HepG2 (cell line): ENCODE data around the gene FAM124B. TPM values are rescaled to one million over a fixed set of nuclear protein-coding genes. Genes with fewer than 3 reads are reported as not detected.

Source experiments
- ATAC-seq: fragments of 200-7000 bp; cut with Tn5 transposase; 3 replicates; pipeline ENCODE4 v1.9.1; 2020; ENCODE audit warnings: mild to moderate bottlenecking, moderate library complexity
- BruUV-seq: library from RNA; stranded (reverse); fragments of 400-500 nt; replicated peaks from 2 replicates; lab custom pipeline; 2021; lab: Mats Ljungman, UMichigan
- CTCF ChIA-PET: fragments of 300-600 bp; formaldehyde crosslinking; extraction: SDS; loops from one replicate; lab custom pipeline; 2021; ENCODE audit warnings: low total read pairs, inconsistent platforms, low intra/inter-chr PET ratio; lab: Yijun Ruan, JAX
- POLR2A ChIA-PET: fragments of 350-600 bp; sonication (Branson Sonifier 250); formaldehyde crosslinking; loops from one replicate; lab custom pipeline; 2020; ENCODE audit warnings: antibody characterized with exemption, inconsistent platforms; lab: Yijun Ruan, JAX
- DNase-seq: peaks from one replicate; pipeline ENCODE4 v3.0.0-alpha.2; 2015; ENCODE audit warnings: low spot score
- FAIRE-seq: peaks from 3 replicates; lab custom pipeline; 2011; peaks lifted over from hg19 to GRCh38; lab: Jason Lieb, UNC
- H2AFZ ChIP-seq: one replicate; pipeline ENCODE4 v1.6.1; 2011; ENCODE audit warnings: low read length, inconsistent platforms
- H3K27ac ChIP-seq: fragments of 300-600 bp; 3 replicates; pipeline ENCODE4 v1.8.0; 2011; ENCODE audit warnings: mixed run types, mild to moderate bottlenecking, mixed read lengths, low read length, inconsistent platforms; ENCODE audit not compliant: insufficient read depth; ENCODE audit errors: extremely low read length
- H3K27me3 ChIP-seq, 2 experiments: fragments of 200-600 bp in 1 of 2; 2 replicates in 1 of 2; 3 replicates in 1 of 2; pipeline versions ENCODE4 v1.6.0 to v1.8.0; 2011; ENCODE audit warnings: low read length in 2 of 2, mild to moderate bottlenecking in 2 of 2, moderate library complexity in 2 of 2, inconsistent platforms in 1 of 2; ENCODE audit not compliant: insufficient read depth in 2 of 2, control insufficient read depth in 1 of 2
- H3K36me3 ChIP-seq, 2 experiments: fragments of 200-600 bp in 1 of 2; replicated peaks in 1 of 2; 2 replicates in 1 of 2; 3 replicates in 1 of 2; pipeline versions ENCODE4 v1.5.1 to v1.8.0; 2011; ENCODE audit warnings: low read length in 2 of 2, inconsistent platforms in 1 of 2; ENCODE audit not compliant: insufficient read depth in 2 of 2, control insufficient read depth in 1 of 2
- H3K4me1 ChIP-seq: 2 replicates; pipeline ENCODE4 v1.5.1; 2012; ENCODE audit warnings: low read length, inconsistent platforms; ENCODE audit not compliant: insufficient read depth
- H3K4me2 ChIP-seq: 2 replicates; pipeline ENCODE4 v1.6.0; 2011; ENCODE audit warnings: low read depth, low read length, inconsistent platforms
- H3K4me3 ChIP-seq, 3 experiments: fragments of 200-600 bp in 1 of 3; sonication (generic), shearing (Covaris generic) in 1 of 3; replicated peaks in 1 of 3; 2 replicates each; pipeline ENCODE4 v1.5.1; 2011 to 2016; ENCODE audit warnings: low read length in 3 of 3, inconsistent platforms in 2 of 3, low read depth in 2 of 3, mild to moderate bottlenecking in 2 of 3, control low read depth in 1 of 3, mixed read lengths in 1 of 3; ENCODE audit not compliant: insufficient read depth in 1 of 3
- H3K79me2 ChIP-seq: one replicate; pipeline ENCODE4 v1.6.1; 2011; ENCODE audit warnings: low read length, inconsistent platforms; ENCODE audit not compliant: insufficient read depth
- H3K9ac ChIP-seq: 2 replicates; pipeline ENCODE4 v1.6.0; 2011; ENCODE audit warnings: mild to moderate bottlenecking, low read depth, low read length, inconsistent platforms; ENCODE audit not compliant: insufficient read depth
- H3K9me3 ChIP-seq: 2 replicates; pipeline ENCODE4 v1.5.1; 2012; ENCODE audit warnings: mild to moderate bottlenecking, low read length
- H4K20me1 ChIP-seq: 2 replicates; pipeline ENCODE4 v1.6.0; 2011; ENCODE audit warnings: inconsistent platforms, mild to moderate bottlenecking, low read length, moderate library complexity; ENCODE audit not compliant: insufficient read depth
- MAFK ChIP-seq, 2 experiments: IDR thresholded peaks in 1 of 2; conservative IDR thresholded peaks in 1 of 2; 2 replicates each; pipeline ENCODE4 v1.6.1; 2011; ENCODE audit warnings: improper control_type of control experiment in 2 of 2, low read length in 2 of 2
- ZBTB7B ChIP-seq: sonication (generic); formaldehyde crosslinking; IDR thresholded peaks from 2 replicates; pipeline ENCODE4 v1.4.0; 2020; ENCODE audit warnings: missing genetic modification reagents
- ZNF570 ChIP-seq: sonication (generic); formaldehyde crosslinking; IDR thresholded peaks from 2 replicates; pipeline ENCODE4 v1.4.0; 2020; ENCODE audit warnings: mild to moderate bottlenecking, missing genetic modification reagents, borderline replicate concordance
- ZNF672 ChIP-seq: sonication (generic); formaldehyde crosslinking; IDR thresholded peaks from 2 replicates; pipeline ENCODE4 v1.8.1; 2022; ENCODE audit warnings: missing genetic modification reagents
- ZNF816 ChIP-seq: sonication (generic); formaldehyde crosslinking; IDR thresholded peaks from 2 replicates; pipeline ENCODE4 v1.8.0; 2022; ENCODE audit warnings: missing genetic modification reagents, mild to moderate bottlenecking, borderline replicate concordance
- WGBS: methylation state at CpG from one replicate; pipeline ENCODE4 v1.1.6; 2017; ENCODE audit warnings: low lambda C conversion rate; 5-methylcytosine and 5-hydroxymethylcytosine counted together
- in situ Hi-C: cut with HindIII; loops from 2 replicates; pipeline ENCODE4 v1.10.0; 2017; ENCODE audit warnings: low pct_unique_long_range_greater_than_20kb; ENCODE audit not compliant: extremely low pct_ligation_motif_present
- intact Hi-C: fragments of 100-400 bp; cut with micrococcal nuclease; formaldehyde crosslinking; loops from one replicate; pipeline ENCODE4 v1.10.0; 2022; ENCODE audit not compliant: unreplicated experiment
- polyA plus RNA-seq, 8 experiments: library from polyadenylated mRNA; depleted of rRNA in 3 of 8; stranded (reverse) in 7 of 8; unstranded in 1 of 8; fragments of >200 nt; fragmentation: Illumina TruSeq in 4 of 8; extraction: Trizol in 4 of 8; gene quantifications; 2 replicates each; pipeline versions ENCODE4 v1.2.1 to v1.2.3, GENCODE V29; 2011 to 2016; ENCODE audit warnings: low read depth in 4 of 8, missing spikeins in 1 of 8, mixed read lengths in 1 of 8; ENCODE audit not compliant: insufficient read depth in 1 of 8
- total RNA-seq, 5 experiments: library from RNA; depleted of rRNA; stranded (reverse); fragments of >200 nt; fragmentation: Illumina TruSeq; extraction: Trizol; gene quantifications; 2 replicates each; pipeline ENCODE4 v1.2.3, GENCODE V29; 2016; ENCODE audit warnings: low read depth in 1 of 5
- TF ChIP-seq, protein P1 (sequence below): sonication (generic); formaldehyde crosslinking; IDR thresholded peaks from 2 replicates; pipeline ENCODE4 v1.9.0; 2021; ENCODE audit warnings: mild to moderate bottlenecking, missing genetic modification reagents
- TF ChIP-seq, protein P2 (sequence below): sonication (generic); formaldehyde crosslinking; IDR thresholded peaks from 2 replicates; pipeline ENCODE4 v1.5.1; 2020; ENCODE audit warnings: missing genetic modification reagents, mild to moderate bottlenecking, borderline replicate concordance

Gene FAM124B
- total and polyA plus RNA-seq, 2 of the 13 experiments (the other 11 are each of a cell fraction or from before 2014, with no cell fraction given) = not detected

DNA sequence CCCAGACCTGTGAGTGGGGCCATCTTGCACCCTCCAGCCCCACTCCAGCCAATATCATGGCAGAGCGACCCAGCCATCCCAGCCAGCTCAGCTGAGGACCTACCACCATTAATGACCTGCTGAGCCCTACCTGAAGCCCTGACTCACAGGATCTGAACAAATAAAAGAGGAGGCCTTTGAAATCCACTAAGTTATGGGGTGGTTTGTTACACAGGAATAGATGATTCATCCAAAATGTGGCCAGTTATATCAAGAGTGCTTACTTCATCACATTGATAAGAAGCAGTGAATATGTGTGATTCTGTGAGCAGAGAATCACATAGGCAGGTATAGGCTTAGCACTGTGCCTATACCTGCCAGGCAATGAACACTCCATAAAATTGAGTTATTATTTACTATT, 34.7 kb upstream of the FAM124B start:
- CTCF ChIA-PET = no interaction called here
- no peaks in the 10 kb centered on the region for H3K9me3 ChIP-seq
- TF ChIP-seq, protein P1, sequence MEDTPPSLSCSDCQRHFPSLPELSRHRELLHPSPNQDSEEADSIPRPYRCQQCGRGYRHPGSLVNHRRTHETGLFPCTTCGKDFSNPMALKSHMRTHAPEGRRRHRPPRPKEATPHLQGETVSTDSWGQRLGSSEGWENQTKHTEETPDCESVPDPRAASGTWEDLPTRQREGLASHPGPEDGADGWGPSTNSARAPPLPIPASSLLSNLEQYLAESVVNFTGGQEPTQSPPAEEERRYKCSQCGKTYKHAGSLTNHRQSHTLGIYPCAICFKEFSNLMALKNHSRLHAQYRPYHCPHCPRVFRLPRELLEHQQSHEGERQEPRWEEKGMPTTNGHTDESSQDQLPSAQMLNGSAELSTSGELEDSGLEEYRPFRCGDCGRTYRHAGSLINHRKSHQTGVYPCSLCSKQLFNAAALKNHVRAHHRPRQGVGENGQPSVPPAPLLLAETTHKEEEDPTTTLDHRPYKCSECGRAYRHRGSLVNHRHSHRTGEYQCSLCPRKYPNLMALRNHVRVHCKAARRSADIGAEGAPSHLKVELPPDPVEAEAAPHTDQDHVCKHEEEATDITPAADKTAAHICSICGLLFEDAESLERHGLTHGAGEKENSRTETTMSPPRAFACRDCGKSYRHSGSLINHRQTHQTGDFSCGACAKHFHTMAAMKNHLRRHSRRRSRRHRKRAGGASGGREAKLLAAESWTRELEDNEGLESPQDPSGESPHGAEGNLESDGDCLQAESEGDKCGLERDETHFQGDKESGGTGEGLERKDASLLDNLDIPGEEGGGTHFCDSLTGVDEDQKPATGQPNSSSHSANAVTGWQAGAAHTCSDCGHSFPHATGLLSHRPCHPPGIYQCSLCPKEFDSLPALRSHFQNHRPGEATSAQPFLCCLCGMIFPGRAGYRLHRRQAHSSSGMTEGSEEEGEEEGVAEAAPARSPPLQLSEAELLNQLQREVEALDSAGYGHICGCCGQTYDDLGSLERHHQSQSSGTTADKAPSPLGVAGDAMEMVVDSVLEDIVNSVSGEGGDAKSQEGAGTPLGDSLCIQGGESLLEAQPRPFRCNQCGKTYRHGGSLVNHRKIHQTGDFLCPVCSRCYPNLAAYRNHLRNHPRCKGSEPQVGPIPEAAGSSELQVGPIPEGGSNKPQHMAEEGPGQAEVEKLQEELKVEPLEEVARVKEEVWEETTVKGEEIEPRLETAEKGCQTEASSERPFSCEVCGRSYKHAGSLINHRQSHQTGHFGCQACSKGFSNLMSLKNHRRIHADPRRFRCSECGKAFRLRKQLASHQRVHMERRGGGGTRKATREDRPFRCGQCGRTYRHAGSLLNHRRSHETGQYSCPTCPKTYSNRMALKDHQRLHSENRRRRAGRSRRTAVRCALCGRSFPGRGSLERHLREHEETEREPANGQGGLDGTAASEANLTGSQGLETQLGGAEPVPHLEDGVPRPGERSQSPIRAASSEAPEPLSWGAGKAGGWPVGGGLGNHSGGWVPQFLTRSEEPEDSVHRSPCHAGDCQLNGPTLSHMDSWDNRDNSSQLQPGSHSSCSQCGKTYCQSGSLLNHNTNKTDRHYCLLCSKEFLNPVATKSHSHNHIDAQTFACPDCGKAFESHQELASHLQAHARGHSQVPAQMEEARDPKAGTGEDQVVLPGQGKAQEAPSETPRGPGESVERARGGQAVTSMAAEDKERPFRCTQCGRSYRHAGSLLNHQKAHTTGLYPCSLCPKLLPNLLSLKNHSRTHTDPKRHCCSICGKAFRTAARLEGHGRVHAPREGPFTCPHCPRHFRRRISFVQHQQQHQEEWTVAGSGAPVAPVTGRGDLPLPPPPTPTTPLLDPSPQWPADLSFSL (CRISPR knock-in tag) = no peak
- TF ChIP-seq ZNF672 = no peak
- 0 out of 4 replicates have a peak, but pooled peaks of 1 of the 2 experiments have one; percentile 9 for TF ChIP-seq MAFK (conservative IDR thresholded peaks at IDR 0.05 in 1 of 2, IDR thresholded peaks at IDR 0.05 in 1 of 2; ENCODE audit: low read length in 2 of 2)
- no peak for TF ChIP-seq ZBTB7B
- no peak for TF ChIP-seq ZNF570 (CRISPR knock-in tag)
- TF ChIP-seq, protein P2, sequence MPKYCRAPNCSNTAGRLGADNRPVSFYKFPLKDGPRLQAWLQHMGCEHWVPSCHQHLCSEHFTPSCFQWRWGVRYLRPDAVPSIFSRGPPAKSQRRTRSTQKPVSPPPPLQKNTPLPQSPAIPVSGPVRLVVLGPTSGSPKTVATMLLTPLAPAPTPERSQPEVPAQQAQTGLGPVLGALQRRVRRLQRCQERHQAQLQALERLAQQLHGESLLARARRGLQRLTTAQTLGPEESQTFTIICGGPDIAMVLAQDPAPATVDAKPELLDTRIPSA (CRISPR knock-in tag) = no peak
- no peak for TF ChIP-seq ZNF816
- intact Hi-C loops (no loop called here), in situ Hi-C loops (no loop called here)
- FAIRE-seq (no peak), ATAC-seq (no peak), DNase-seq (no peak)
- H3K4me2 ChIP-seq = no peak overlapping the region
- POLR2A ChIA-PET = no interaction called here
- no peak overlapping the region for H3K4me3 ChIP-seq
- H3K9ac ChIP-seq = no peak overlapping the region
- no peak overlapping the region for H2AFZ ChIP-seq
- H3K4me1 ChIP-seq = peaks cover 6% of the 10 kb centered on the region; the same call in 1 of the 2 replicates
- no peaks in the 10 kb centered on the region for H4K20me1 ChIP-seq
- no peak overlapping the region for H3K27ac ChIP-seq
- H3K27me3 ChIP-seq = peaks cover 1 to 9% of the 10 kb centered on the region in 2 experiments; a peak in 3 of 5 replicates
- no peaks in the 10 kb centered on the region for H3K36me3 ChIP-seq
- WGBS = 50% methylated on average over 1 of the region's 1 CpG
- no peaks in the 10 kb centered on the region for H3K79me2 ChIP-seq
- BruUV-seq = no TSS peak
